Gastroesophageal sphincter (tissue), 3 donors: ENCODE measurements around the gene KRT14.

Experiments used
- EP300 ChIP-seq: sonication (generic); formaldehyde crosslinking; IDR thresholded peaks from one replicate; pipeline ENCODE4 v1.6.1; 2017; ENCODE audit warnings: antibody characterized with exemption, mild to moderate bottlenecking
- TF ChIP-seq, protein P1 (sequence below), 4 experiments: fragments of 200-600 bp in 2 of 4; fragments of 450-650 bp in 2 of 4; sonication (generic) in 1 of 4; IDR thresholded peaks; one replicate each; pipeline ENCODE4 v1.5.1; 2017 to 2019; ENCODE audit warnings: antibody characterized with exemption in 4 of 4, mild to moderate bottlenecking in 2 of 4, moderate library complexity in 2 of 4

DNA sequence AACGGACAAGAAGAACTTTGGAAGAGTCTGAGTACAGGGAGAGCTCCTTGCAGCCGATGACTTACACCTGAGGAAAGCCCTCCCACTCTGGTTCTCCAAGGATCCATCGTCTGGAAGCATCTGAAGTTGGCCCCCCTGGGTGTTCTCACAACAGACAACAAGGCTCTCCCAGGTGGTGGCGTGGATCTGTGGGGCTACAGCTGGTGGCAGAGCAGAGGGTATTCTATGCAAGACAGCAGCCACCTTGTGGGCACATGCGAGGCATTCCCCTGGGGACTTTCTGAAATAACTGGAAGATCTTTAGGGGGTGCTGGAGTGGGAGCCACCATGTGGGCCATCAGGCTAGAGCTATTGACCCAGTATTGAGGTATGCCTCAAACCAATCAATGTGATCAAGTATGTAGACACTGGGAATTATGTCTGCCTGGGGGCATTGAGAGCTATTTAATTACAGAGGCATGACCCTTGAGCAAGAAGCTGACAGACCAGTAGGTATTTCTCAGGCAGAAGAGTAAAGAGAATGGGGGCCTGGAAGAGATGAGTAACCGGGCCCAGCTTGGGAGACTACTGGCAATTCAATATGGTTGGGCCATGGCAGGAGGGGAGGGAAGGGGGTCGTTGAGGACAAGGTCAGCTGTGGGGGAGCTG, 51.7 kb downstream of the KRT14 start:
- TF ChIP-seq EP300, result no peak
- TF ChIP-seq, protein P1, sequence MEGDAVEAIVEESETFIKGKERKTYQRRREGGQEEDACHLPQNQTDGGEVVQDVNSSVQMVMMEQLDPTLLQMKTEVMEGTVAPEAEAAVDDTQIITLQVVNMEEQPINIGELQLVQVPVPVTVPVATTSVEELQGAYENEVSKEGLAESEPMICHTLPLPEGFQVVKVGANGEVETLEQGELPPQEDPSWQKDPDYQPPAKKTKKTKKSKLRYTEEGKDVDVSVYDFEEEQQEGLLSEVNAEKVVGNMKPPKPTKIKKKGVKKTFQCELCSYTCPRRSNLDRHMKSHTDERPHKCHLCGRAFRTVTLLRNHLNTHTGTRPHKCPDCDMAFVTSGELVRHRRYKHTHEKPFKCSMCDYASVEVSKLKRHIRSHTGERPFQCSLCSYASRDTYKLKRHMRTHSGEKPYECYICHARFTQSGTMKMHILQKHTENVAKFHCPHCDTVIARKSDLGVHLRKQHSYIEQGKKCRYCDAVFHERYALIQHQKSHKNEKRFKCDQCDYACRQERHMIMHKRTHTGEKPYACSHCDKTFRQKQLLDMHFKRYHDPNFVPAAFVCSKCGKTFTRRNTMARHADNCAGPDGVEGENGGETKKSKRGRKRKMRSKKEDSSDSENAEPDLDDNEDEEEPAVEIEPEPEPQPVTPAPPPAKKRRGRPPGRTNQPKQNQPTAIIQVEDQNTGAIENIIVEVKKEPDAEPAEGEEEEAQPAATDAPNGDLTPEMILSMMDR (IDR thresholded peaks at IDR 0.05), result no peak
